Heart left ventricle (tissue), 13 donors: ENCODE data around the gene MRC2.

Experiments used
- CTCF ChIP-seq, 12 donors: fragments of 200-600 bp; sonication (generic) in 4 of 12; IDR thresholded peaks; one replicate each; pipeline versions ENCODE4 v1.5.0 to v1.8.0; 2018 to 2022; ENCODE audit warnings: antibody characterized with exemption in 12 of 12, mild to moderate bottlenecking in 5 of 12
- POLR2A ChIP-seq, 2 donors: fragments of 450-650 bp; IDR thresholded peaks; one replicate each; pipeline ENCODE4 v1.6.1; 2017; ENCODE audit warnings: antibody characterized with exemption in 2 of 2, mild to moderate bottlenecking in 2 of 2, moderate library complexity in 2 of 2
- donor health status: ischemic (EF 13 %, LVEDD 7.1; RV severe dilation, severe dysfunction).
- donor health status: DM: no; HTN: yes; CAD: no.
- donor health status: DM: no; HTN: no; CAD: no.
- donor health status: ischemic (EF 25% LVEDD 6.9; RV normal size, moderate dysfunction).
- donor health status: ischemic (EF 25% LVEDD 5.7; RV mildly dilated, moderate dysfunction).
- donor health status: ischemic (EF 35%, LVEDD 5.7; RV mildly dilated, moderate dysfunction).
- donor health status: nonischemic (EF 11% LVEDD 7.7; RV severe dilation, severe dysfunction).
- donor health status: DM: yes; HTN: yes; CAD: no.
- donor health status: PGD.
- donor health status: ischemic (EF 29% LVEDD 5.4; RV normal size, mild dysfunction).
- donor health status: nonischemic (EF 23%, LVEDD 6.1; RV moderate dilation, normal function).

- TF ChIP-seq CTCF (IDR thresholded peaks at IDR 0.05), result no peak
- TF ChIP-seq POLR2A (IDR thresholded peaks at IDR 0.05), result no peak
These were observed 25.0 kb downstream of the MRC2 start for GRCh38 chr17:62652251-62653001.
